HL-60 (cell line): ENCODE measurements around the gene RAC3.

Experiments used
- DNase-seq, 2 experiments: peaks; one replicate each; pipeline ENCODE4 v3.0.0-alpha.2; 2010 to 2020; ENCODE audit warnings: low read depth in 1 of 2, low spot score in 1 of 2
- H3K27ac ChIP-seq: fragments of 250-450 bp; sonication (Bioruptor Pico); replicated peaks from 2 replicates; pipeline ENCODE4 v1.5.1; 2020; ENCODE audit warnings: mild to moderate bottlenecking, moderate library complexity
- H3K27me3 ChIP-seq: fragments of 250-450 bp; sonication (Bioruptor Pico); 2 replicates; pipeline ENCODE4 v1.5.1; 2021; ENCODE audit warnings: mild to moderate bottlenecking, moderate library complexity; ENCODE audit not compliant: insufficient read depth, poor library complexity, severe bottlenecking
- H3K4me3 ChIP-seq: replicated peaks from 2 replicates; pipeline ENCODE4 v1.5.1; 2011; ENCODE audit warnings: mild to moderate bottlenecking, control low read depth, low read length; ENCODE audit not compliant: insufficient read depth
- GABPA ChIP-seq: IDR thresholded peaks from 2 replicates; pipeline ENCODE4 v1.6.1; 2012; ENCODE audit warnings: low read depth
- POLR2AphosphoS5 ChIP-seq: IDR thresholded peaks from 2 replicates; pipeline ENCODE4 v1.6.1; 2012; ENCODE audit warnings: low read depth
- REST ChIP-seq: IDR thresholded peaks from 2 replicates; pipeline ENCODE4 v1.6.1; 2012; ENCODE audit warnings: low read depth; ENCODE audit not compliant: insufficient replicate concordance
- SPI1 ChIP-seq: IDR thresholded peaks from 2 replicates; pipeline ENCODE4 v1.6.1; 2012; ENCODE audit warnings: low read depth, mild to moderate bottlenecking, borderline replicate concordance
- TF ChIP-seq, protein P1 (sequence below): IDR thresholded peaks from one replicate; pipeline ENCODE4 v1.5.1; 2011; ENCODE audit warnings: low read length, control low read depth, inconsistent platforms; ENCODE audit not compliant: insufficient read depth

RAC3 gene

GRCh38 chr17:82056729-82057621, 25.5 kb downstream of the RAC3 start:
- H3K27me3 ChIP-seq = no peaks in the 10 kb centered on the region
- H3K4me3 ChIP-seq = no peak overlapping the region
- DNase-seq = no peak
- H3K27ac ChIP-seq = no peak overlapping the region
- TF ChIP-seq, protein P1, sequence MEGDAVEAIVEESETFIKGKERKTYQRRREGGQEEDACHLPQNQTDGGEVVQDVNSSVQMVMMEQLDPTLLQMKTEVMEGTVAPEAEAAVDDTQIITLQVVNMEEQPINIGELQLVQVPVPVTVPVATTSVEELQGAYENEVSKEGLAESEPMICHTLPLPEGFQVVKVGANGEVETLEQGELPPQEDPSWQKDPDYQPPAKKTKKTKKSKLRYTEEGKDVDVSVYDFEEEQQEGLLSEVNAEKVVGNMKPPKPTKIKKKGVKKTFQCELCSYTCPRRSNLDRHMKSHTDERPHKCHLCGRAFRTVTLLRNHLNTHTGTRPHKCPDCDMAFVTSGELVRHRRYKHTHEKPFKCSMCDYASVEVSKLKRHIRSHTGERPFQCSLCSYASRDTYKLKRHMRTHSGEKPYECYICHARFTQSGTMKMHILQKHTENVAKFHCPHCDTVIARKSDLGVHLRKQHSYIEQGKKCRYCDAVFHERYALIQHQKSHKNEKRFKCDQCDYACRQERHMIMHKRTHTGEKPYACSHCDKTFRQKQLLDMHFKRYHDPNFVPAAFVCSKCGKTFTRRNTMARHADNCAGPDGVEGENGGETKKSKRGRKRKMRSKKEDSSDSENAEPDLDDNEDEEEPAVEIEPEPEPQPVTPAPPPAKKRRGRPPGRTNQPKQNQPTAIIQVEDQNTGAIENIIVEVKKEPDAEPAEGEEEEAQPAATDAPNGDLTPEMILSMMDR = no peak
- peak; percentile 57 for TF ChIP-seq POLR2AphosphoS5

DNA sequence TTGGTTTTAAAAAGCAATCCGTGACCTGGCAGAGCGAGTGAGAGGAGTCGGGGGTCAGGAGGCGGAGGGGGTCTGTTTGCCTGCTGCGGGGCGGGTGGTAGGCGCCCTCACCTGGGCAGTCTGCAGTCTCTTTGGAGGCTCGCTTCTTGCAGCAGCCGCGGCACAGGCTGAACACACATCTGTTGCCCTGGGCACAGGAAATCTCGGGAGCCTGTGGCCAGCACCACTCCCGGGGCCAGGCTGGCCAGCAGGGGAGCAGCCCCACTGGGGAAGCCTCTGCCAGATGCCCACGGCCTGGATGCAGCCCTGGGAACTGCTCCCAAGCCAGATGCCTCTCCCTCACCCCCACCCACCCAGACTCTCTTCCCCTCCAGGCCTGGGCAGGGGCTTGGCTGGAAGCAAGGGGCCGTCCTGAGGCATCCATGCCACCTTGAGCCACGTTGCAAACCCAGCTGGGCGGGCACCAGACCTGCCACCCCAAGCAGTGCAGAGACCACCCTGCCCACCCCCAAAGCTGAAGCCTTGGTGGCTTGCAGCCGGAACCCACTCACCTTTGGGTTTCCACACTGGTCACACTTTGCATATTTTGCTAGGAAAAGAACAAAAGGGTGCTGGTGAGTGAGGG, 26.9 kb downstream of the RAC3 start:
- DNase-seq = no peak
- no peak for TF ChIP-seq GABPA
- no peak for TF ChIP-seq POLR2AphosphoS5
- no peak for TF ChIP-seq REST
- no peak for TF ChIP-seq SPI1
- Histone ChIP-seq H3K27ac (no peak overlapping the region), H3K4me3 (no peak overlapping the region), H3K27me3 (no peaks in the 10 kb centered on the region)

- H3K27me3 ChIP-seq = no peaks in the 10 kb centered on the region
- H3K27ac ChIP-seq = no peak overlapping the region
- TF ChIP-seq, protein P1 = no peak
- TF ChIP-seq POLR2AphosphoS5 (no peak), GABPA (no peak), REST (no peak), SPI1 (no peak)
- no peak for DNase-seq
- H3K4me3 ChIP-seq = no peak overlapping the region
Observed at GRCh38 chr17:82058855-82059249, 27.4 kb downstream of the RAC3 start.

- TF ChIP-seq, protein P1 = no peak
- TF ChIP-seq POLR2AphosphoS5 = peak; percentile 39; the same call in 1 of the 2 replicates
- Histone ChIP-seq H3K27ac (no peak overlapping the region), H3K4me3 (no peak overlapping the region), H3K27me3 (no peaks in the 10 kb centered on the region)
- DNase-seq = no peak
Observed at GRCh38 chr17:82059272-82060000, 28.0 kb downstream of the RAC3 start.
